HepG2 (cell line): Measurements from ENCODE around the gene HOXA9. TPM values are rescaled to one million over a fixed set of nuclear protein-coding genes. Genes with fewer than 3 reads are reported as not detected.

Source experiments
- ATAC-seq: fragments of 200-7000 bp; cut with Tn5 transposase; 3 replicates; pipeline ENCODE4 v1.9.1; 2020; ENCODE audit warnings: mild to moderate bottlenecking, moderate library complexity
- BruUV-seq: library from RNA; stranded (reverse); fragments of 400-500 nt; replicated peaks from 2 replicates; lab custom pipeline; 2021; lab: Mats Ljungman, UMichigan
- CTCF ChIA-PET: fragments of 300-600 bp; formaldehyde crosslinking; extraction: SDS; loops from one replicate; lab custom pipeline; 2021; ENCODE audit warnings: low total read pairs, inconsistent platforms, low intra/inter-chr PET ratio; lab: Yijun Ruan, JAX
- POLR2A ChIA-PET: fragments of 350-600 bp; sonication (Branson Sonifier 250); formaldehyde crosslinking; loops from one replicate; lab custom pipeline; 2020; ENCODE audit warnings: antibody characterized with exemption, inconsistent platforms; lab: Yijun Ruan, JAX
- DNase-seq: peaks from one replicate; pipeline ENCODE4 v3.0.0-alpha.2; 2015; ENCODE audit warnings: low spot score
- FAIRE-seq: peaks from 3 replicates; lab custom pipeline; 2011; peaks lifted over from hg19 to GRCh38; lab: Jason Lieb, UNC
- H2AFZ ChIP-seq: one replicate; pipeline ENCODE4 v1.6.1; 2011; ENCODE audit warnings: low read length, inconsistent platforms
- H3K27ac ChIP-seq: fragments of 300-600 bp; 3 replicates; pipeline ENCODE4 v1.8.0; 2011; ENCODE audit warnings: mixed run types, mild to moderate bottlenecking, mixed read lengths, low read length, inconsistent platforms; ENCODE audit not compliant: insufficient read depth; ENCODE audit errors: extremely low read length
- H3K27me3 ChIP-seq, 2 experiments: fragments of 200-600 bp in 1 of 2; 2 replicates in 1 of 2; 3 replicates in 1 of 2; pipeline versions ENCODE4 v1.6.0 to v1.8.0; 2011; ENCODE audit warnings: low read length in 2 of 2, mild to moderate bottlenecking in 2 of 2, moderate library complexity in 2 of 2, inconsistent platforms in 1 of 2; ENCODE audit not compliant: insufficient read depth in 2 of 2, control insufficient read depth in 1 of 2
- H3K36me3 ChIP-seq, 2 experiments: fragments of 200-600 bp in 1 of 2; replicated peaks in 1 of 2; 2 replicates in 1 of 2; 3 replicates in 1 of 2; pipeline versions ENCODE4 v1.5.1 to v1.8.0; 2011; ENCODE audit warnings: low read length in 2 of 2, inconsistent platforms in 1 of 2; ENCODE audit not compliant: insufficient read depth in 2 of 2, control insufficient read depth in 1 of 2
- H3K4me1 ChIP-seq: 2 replicates; pipeline ENCODE4 v1.5.1; 2012; ENCODE audit warnings: low read length, inconsistent platforms; ENCODE audit not compliant: insufficient read depth
- H3K4me2 ChIP-seq: 2 replicates; pipeline ENCODE4 v1.6.0; 2011; ENCODE audit warnings: low read depth, low read length, inconsistent platforms
- H3K4me3 ChIP-seq, 3 experiments: fragments of 200-600 bp in 1 of 3; sonication (generic), shearing (Covaris generic) in 1 of 3; replicated peaks in 1 of 3; 2 replicates each; pipeline ENCODE4 v1.5.1; 2011 to 2016; ENCODE audit warnings: low read length in 3 of 3, inconsistent platforms in 2 of 3, low read depth in 2 of 3, mild to moderate bottlenecking in 2 of 3, control low read depth in 1 of 3, mixed read lengths in 1 of 3; ENCODE audit not compliant: insufficient read depth in 1 of 3
- H3K79me2 ChIP-seq: one replicate; pipeline ENCODE4 v1.6.1; 2011; ENCODE audit warnings: low read length, inconsistent platforms; ENCODE audit not compliant: insufficient read depth
- H3K9ac ChIP-seq: 2 replicates; pipeline ENCODE4 v1.6.0; 2011; ENCODE audit warnings: mild to moderate bottlenecking, low read depth, low read length, inconsistent platforms; ENCODE audit not compliant: insufficient read depth
- H3K9me3 ChIP-seq: 2 replicates; pipeline ENCODE4 v1.5.1; 2012; ENCODE audit warnings: mild to moderate bottlenecking, low read length
- H4K20me1 ChIP-seq: 2 replicates; pipeline ENCODE4 v1.6.0; 2011; ENCODE audit warnings: inconsistent platforms, mild to moderate bottlenecking, low read length, moderate library complexity; ENCODE audit not compliant: insufficient read depth
- CAMTA2 ChIP-seq: sonication (generic); formaldehyde crosslinking; IDR thresholded peaks from 2 replicates; pipeline ENCODE4 v1.4.0; 2020; ENCODE audit warnings: mild to moderate bottlenecking, missing genetic modification reagents, borderline replicate concordance
- CHD2 ChIP-seq: IDR thresholded peaks from 2 replicates; pipeline ENCODE4 v1.6.1; 2011; ENCODE audit warnings: low read depth, low read length, improper control_type of control experiment
- CREM ChIP-seq, 2 experiments: sonication (generic) in 1 of 2; formaldehyde crosslinking in 1 of 2; IDR thresholded peaks; 2 replicates each; pipeline versions ENCODE4 v1.4.0 to v1.6.1; 2016 to 2020; ENCODE audit warnings: antibody characterized with exemption in 1 of 2, mild to moderate bottlenecking in 1 of 2, missing genetic modification reagents in 1 of 2
- IKZF1 ChIP-seq: fragments of 450-650 bp; IDR thresholded peaks from 2 replicates; pipeline ENCODE4 v1.7.1; 2016
- KMT2B ChIP-seq: IDR thresholded peaks from 2 replicates; pipeline ENCODE4 v1.6.1; 2016; ENCODE audit warnings: missing genetic modification reagents, missing compliant biosample characterization
- MAFG ChIP-seq: sonication (generic); formaldehyde crosslinking; IDR thresholded peaks from 2 replicates; pipeline ENCODE4 v1.5.1; 2020; ENCODE audit warnings: mild to moderate bottlenecking, missing genetic modification reagents
- MAFK ChIP-seq, 2 experiments: IDR thresholded peaks in 1 of 2; conservative IDR thresholded peaks in 1 of 2; 2 replicates each; pipeline ENCODE4 v1.6.1; 2011; ENCODE audit warnings: improper control_type of control experiment in 2 of 2, low read length in 2 of 2
- REL ChIP-seq: sonication (generic); formaldehyde crosslinking; conservative IDR thresholded peaks from 2 replicates; pipeline ENCODE4 v1.8.0; 2022; ENCODE audit warnings: mild to moderate bottlenecking, missing genetic modification reagents, moderate library complexity
- RFX3 ChIP-seq: IDR thresholded peaks from 2 replicates; pipeline ENCODE4 v1.6.1; 2016; ENCODE audit warnings: missing biosample characterization, missing genetic modification reagents
- STAT5B ChIP-seq: sonication (generic); formaldehyde crosslinking; IDR thresholded peaks from 2 replicates; pipeline ENCODE4 v1.4.0; 2020; ENCODE audit warnings: missing genetic modification reagents
- ZFX ChIP-seq: sonication (generic); formaldehyde crosslinking; IDR thresholded peaks from 2 replicates; pipeline ENCODE4 v1.4.0; 2020; ENCODE audit warnings: mild to moderate bottlenecking, low read depth, missing genetic modification reagents, moderate library complexity
- ZNF274 ChIP-seq: sonication (generic); formaldehyde crosslinking; IDR thresholded peaks from 2 replicates; pipeline ENCODE4 v1.5.1; 2020; ENCODE audit warnings: mild to moderate bottlenecking, missing genetic modification reagents
- ZNF337 ChIP-seq: sonication (generic); formaldehyde crosslinking; IDR thresholded peaks from 2 replicates; pipeline ENCODE4 v1.5.1; 2020; ENCODE audit warnings: missing genetic modification reagents, low read depth, mild to moderate bottlenecking, borderline replicate concordance
- ZNF552 ChIP-seq: sonication (generic); formaldehyde crosslinking; IDR thresholded peaks from 2 replicates; pipeline ENCODE4 v1.9.0; 2022; ENCODE audit warnings: missing genetic modification reagents, mild to moderate bottlenecking, borderline replicate concordance
- ZNF562 ChIP-seq: sonication (generic); formaldehyde crosslinking; IDR thresholded peaks from 2 replicates; pipeline ENCODE4 v1.8.0; 2022; ENCODE audit warnings: missing genetic modification reagents, borderline replicate concordance
- ZNF567 ChIP-seq: sonication (generic); formaldehyde crosslinking; IDR thresholded peaks from 2 replicates; pipeline ENCODE4 v1.8.1; 2023; ENCODE audit warnings: mild to moderate bottlenecking, missing genetic modification reagents, borderline replicate concordance
- WGBS: methylation state at CpG from one replicate; pipeline ENCODE4 v1.1.6; 2017; ENCODE audit warnings: low lambda C conversion rate; 5-methylcytosine and 5-hydroxymethylcytosine counted together
- in situ Hi-C: cut with HindIII; loops from 2 replicates; pipeline ENCODE4 v1.10.0; 2017; ENCODE audit warnings: low pct_unique_long_range_greater_than_20kb; ENCODE audit not compliant: extremely low pct_ligation_motif_present
- intact Hi-C: fragments of 100-400 bp; cut with micrococcal nuclease; formaldehyde crosslinking; loops from one replicate; pipeline ENCODE4 v1.10.0; 2022; ENCODE audit not compliant: unreplicated experiment
- polyA plus RNA-seq, 8 experiments: library from polyadenylated mRNA; depleted of rRNA in 3 of 8; stranded (reverse) in 7 of 8; unstranded in 1 of 8; fragments of >200 nt; fragmentation: Illumina TruSeq in 4 of 8; extraction: Trizol in 4 of 8; gene quantifications; 2 replicates each; pipeline versions ENCODE4 v1.2.1 to v1.2.3, GENCODE V29; 2011 to 2016; ENCODE audit warnings: low read depth in 4 of 8, missing spikeins in 1 of 8, mixed read lengths in 1 of 8; ENCODE audit not compliant: insufficient read depth in 1 of 8
- total RNA-seq, 5 experiments: library from RNA; depleted of rRNA; stranded (reverse); fragments of >200 nt; fragmentation: Illumina TruSeq; extraction: Trizol; gene quantifications; 2 replicates each; pipeline ENCODE4 v1.2.3, GENCODE V29; 2016; ENCODE audit warnings: low read depth in 1 of 5
- TF ChIP-seq, protein P1 (sequence below): sonication (generic); formaldehyde crosslinking; IDR thresholded peaks from 2 replicates; pipeline ENCODE4 v1.4.0; 2020; ENCODE audit warnings: mild to moderate bottlenecking, missing genetic modification reagents
- TF ChIP-seq, protein P2 (sequence below): sonication (generic); formaldehyde crosslinking; IDR thresholded peaks from 2 replicates; pipeline ENCODE4 v1.8.1; 2023; ENCODE audit warnings: mild to moderate bottlenecking, missing genetic modification reagents
- TF ChIP-seq, protein P3 (sequence below): sonication (generic); formaldehyde crosslinking; IDR thresholded peaks from 2 replicates; pipeline ENCODE4 v1.4.0; 2020; ENCODE audit warnings: missing genetic modification reagents

Gene HOXA9
- total and polyA plus RNA-seq, 2 of the 13 experiments (the other 11 are each of a cell fraction or from before 2014, with no cell fraction given): not detected

DNA sequence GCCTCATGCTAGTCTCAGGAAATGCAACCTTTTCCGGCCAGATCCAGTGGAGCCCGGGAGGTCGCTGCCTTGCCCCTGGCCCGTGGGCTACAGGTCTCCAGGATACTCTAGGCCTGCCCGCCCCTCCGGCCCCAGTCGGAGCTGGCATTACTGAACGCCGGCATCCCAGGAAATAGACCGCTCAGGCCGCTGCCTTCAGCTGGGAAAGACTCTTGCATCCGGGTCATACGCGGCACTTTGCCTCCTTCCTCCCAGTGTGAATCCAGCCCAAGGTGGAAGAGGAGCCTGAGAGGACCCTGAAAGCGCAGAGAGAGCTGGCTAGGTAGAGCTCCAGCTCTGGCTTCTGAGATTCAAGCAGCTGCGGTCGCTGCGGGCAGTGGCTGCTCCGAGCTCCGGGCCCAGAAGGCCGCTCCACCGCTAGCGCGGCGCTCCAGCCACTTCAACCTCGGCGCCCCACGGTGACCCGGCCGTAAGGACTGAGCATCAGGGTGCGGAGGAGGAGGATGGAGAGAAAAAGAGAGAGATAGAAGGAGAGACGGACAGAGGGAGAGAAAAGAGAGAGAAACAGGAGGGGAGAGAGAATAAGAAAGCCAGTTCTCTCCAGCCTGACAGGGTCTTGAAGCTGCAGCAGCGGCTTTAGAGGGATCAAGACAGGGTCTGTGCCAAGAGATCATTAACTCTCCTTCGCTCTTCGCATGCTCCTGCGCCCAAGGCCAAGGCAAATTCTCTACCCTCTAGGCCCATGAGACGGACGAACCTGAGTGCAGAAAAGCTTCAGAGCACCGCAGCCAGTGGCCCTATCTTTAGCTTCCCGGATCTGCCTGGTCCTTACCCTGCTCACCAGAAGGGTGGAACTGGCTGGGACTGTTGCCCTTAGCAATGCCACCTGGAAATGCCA lies 10.5 kb upstream of the HOXA9 start:
- Histone ChIP-seq H2AFZ (no peak overlapping the region), H3K4me1 (peaks cover 30% of the 10 kb centered on the region), H3K79me2 (no peaks in the 10 kb centered on the region), H3K9me3 (no peaks in the 10 kb centered on the region), H3K27ac (no peak overlapping the region), H3K4me2 (no peak overlapping the region), H3K9ac (no peak overlapping the region), H4K20me1 (no peaks in the 10 kb centered on the region), H3K4me3 (no peak overlapping the region), H3K36me3 (no peaks in the 10 kb centered on the region), H3K27me3 (peaks cover 4 to 80% of the 10 kb centered on the region in 2 experiments)
- DNase-seq (no peak), ATAC-seq (no peak), FAIRE-seq (no peak)
- ChIA-PET POLR2A (no interaction called here), CTCF (no interaction called here)
- no TSS peak for BruUV-seq
- TF ChIP-seq ZNF552 (CRISPR knock-in tag): no peak
- no peak for TF ChIP-seq REL
- TF ChIP-seq ZFX (CRISPR knock-in tag): no peak
- TF ChIP-seq RFX3: no peak
- no peak for TF ChIP-seq CAMTA2 (CRISPR knock-in tag)
- TF ChIP-seq, protein P1, sequence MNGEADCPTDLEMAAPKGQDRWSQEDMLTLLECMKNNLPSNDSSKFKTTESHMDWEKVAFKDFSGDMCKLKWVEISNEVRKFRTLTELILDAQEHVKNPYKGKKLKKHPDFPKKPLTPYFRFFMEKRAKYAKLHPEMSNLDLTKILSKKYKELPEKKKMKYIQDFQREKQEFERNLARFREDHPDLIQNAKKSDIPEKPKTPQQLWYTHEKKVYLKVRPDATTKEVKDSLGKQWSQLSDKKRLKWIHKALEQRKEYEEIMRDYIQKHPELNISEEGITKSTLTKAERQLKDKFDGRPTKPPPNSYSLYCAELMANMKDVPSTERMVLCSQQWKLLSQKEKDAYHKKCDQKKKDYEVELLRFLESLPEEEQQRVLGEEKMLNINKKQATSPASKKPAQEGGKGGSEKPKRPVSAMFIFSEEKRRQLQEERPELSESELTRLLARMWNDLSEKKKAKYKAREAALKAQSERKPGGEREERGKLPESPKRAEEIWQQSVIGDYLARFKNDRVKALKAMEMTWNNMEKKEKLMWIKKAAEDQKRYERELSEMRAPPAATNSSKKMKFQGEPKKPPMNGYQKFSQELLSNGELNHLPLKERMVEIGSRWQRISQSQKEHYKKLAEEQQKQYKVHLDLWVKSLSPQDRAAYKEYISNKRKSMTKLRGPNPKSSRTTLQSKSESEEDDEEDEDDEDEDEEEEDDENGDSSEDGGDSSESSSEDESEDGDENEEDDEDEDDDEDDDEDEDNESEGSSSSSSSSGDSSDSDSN (CRISPR knock-in tag): no peak
- no peak for TF ChIP-seq CHD2
- no peak for TF ChIP-seq IKZF1
- TF ChIP-seq MAFG (CRISPR knock-in tag): no peak
- TF ChIP-seq ZNF337 (CRISPR knock-in tag): no peak
- TF ChIP-seq, protein P2, sequence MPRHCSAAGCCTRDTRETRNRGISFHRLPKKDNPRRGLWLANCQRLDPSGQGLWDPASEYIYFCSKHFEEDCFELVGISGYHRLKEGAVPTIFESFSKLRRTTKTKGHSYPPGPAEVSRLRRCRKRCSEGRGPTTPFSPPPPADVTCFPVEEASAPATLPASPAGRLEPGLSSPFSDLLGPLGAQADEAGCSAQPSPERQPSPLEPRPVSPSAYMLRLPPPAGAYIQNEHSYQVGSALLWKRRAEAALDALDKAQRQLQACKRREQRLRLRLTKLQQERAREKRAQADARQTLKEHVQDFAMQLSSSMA: no peak
- TF ChIP-seq ZNF274 (CRISPR knock-in tag): no peak
- TF ChIP-seq ZNF562 (CRISPR knock-in tag): no peak
- TF ChIP-seq, protein P3, sequence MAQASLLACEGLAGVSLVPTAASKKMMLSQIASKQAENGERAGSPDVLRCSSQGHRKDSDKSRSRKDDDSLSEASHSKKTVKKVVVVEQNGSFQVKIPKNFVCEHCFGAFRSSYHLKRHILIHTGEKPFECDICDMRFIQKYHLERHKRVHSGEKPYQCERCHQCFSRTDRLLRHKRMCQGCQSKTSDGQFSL (CRISPR knock-in tag): no peak
- TF ChIP-seq MAFK (conservative IDR thresholded peaks at IDR 0.05 in 1 of 2, IDR thresholded peaks at IDR 0.05 in 1 of 2; ENCODE audit: low read length in 2 of 2): no peak
- TF ChIP-seq STAT5B (CRISPR knock-in tag): no peak
- no peak for TF ChIP-seq KMT2B
- no peak for TF ChIP-seq CREM (IDR thresholded peaks at IDR 0.05)
- no peak for TF ChIP-seq CREM (CRISPR knock-in tag; IDR thresholded peaks at IDR 0.05)
- no peak for TF ChIP-seq ZNF567 (CRISPR knock-in tag)
- intact Hi-C loops: no loop called here
- in situ Hi-C loops: no loop called here
- 75% methylated on average over 28 of the region's 40 CpGs for WGBS
